Sigmoid colon (tissue), 7 donors: ENCODE measurements around the gene SLC15A5. TPM values are rescaled to one million over a fixed set of nuclear protein-coding genes. Genes with fewer than 3 reads are reported as not detected.

Source experiments
- DNase-seq: peaks from one replicate; pipeline ENCODE4 v3.0.0-alpha.2; 2019
- H3K27ac ChIP-seq, 4 donors: fragments of 200-600 bp; sonication (generic); one replicate each; pipeline ENCODE4 v1.5.1; 2016 to 2019; ENCODE audit warnings: mild to moderate bottlenecking in 1 of 4
- H3K27me3 ChIP-seq, 3 donors: fragments of 200-600 bp; sonication (generic); one replicate each; pipeline ENCODE4 v1.5.1; 2019; ENCODE audit warnings: mild to moderate bottlenecking in 1 of 3
- H3K36me3 ChIP-seq, 4 donors: fragments of 200-600 bp; sonication (generic); one replicate each; pipeline ENCODE4 v1.5.1; 2016 to 2019
- H3K4me1 ChIP-seq, 4 donors: fragments of 200-600 bp; sonication (generic); one replicate each; pipeline ENCODE4 v1.5.1; 2017 to 2019
- H3K4me3 ChIP-seq, 4 donors: fragments of 200-600 bp; sonication (generic); one replicate each; pipeline ENCODE4 v1.5.1; 2017 to 2019; ENCODE audit warnings: mild to moderate bottlenecking in 2 of 4, moderate library complexity in 1 of 4
- H3K9me3 ChIP-seq, 4 donors: fragments of 200-600 bp in 3 of 4; sonication (generic) in 3 of 4; one replicate each; pipeline versions ENCODE4 v1.5.1 to v1.6.1; 2013 to 2019
- EP300 ChIP-seq, 4 donors: sonication (generic); formaldehyde crosslinking; IDR thresholded peaks; one replicate each; pipeline ENCODE4 v1.6.1; 2017; ENCODE audit warnings: antibody characterized with exemption in 4 of 4
- POLR2A ChIP-seq, 2 donors: fragments of 450-650 bp; IDR thresholded peaks; one replicate each; pipeline ENCODE4 v1.6.1; 2016; ENCODE audit warnings: antibody characterized with exemption in 2 of 2, mild to moderate bottlenecking in 2 of 2, moderate library complexity in 2 of 2
- POLR2AphosphoS5 ChIP-seq, 4 donors: sonication (generic); formaldehyde crosslinking; IDR thresholded peaks; one replicate each; pipeline ENCODE4 v1.6.1; 2017; ENCODE audit warnings: antibody characterized with exemption in 4 of 4
- WGBS, 2 donors: extraction: QIAGEN DNeasy Blood & Tissue Kit; methylation state at CpG; one replicate each; pipeline ENCODE4 v1.1.7; 2013; 5-methylcytosine and 5-hydroxymethylcytosine counted together
- intact Hi-C: fragments of 100-400 bp; cut with DNase I; formaldehyde crosslinking; loops from one replicate; pipeline ENCODE4 v1.15.1; 2023
- polyA plus RNA-seq, 3 donors: library from polyadenylated mRNA; stranded (reverse); fragments of 200-250 nt; gene quantifications; one replicate each; pipeline ENCODE4 v1.2.3, GENCODE V29; 2013
- total RNA-seq, 4 donors: library from RNA; depleted of rRNA; stranded (reverse); fragments of >200 nt; gene quantifications; one replicate each; pipeline ENCODE4 v1.1.0, GENCODE V29; 2016
- TF ChIP-seq, protein P1 (sequence below), 4 experiments: fragments of 450-650 bp in 3 of 4; fragments of 200-600 bp in 1 of 4; IDR thresholded peaks; one replicate each; pipeline ENCODE4 v1.5.1; 2016 to 2019; ENCODE audit warnings: antibody characterized with exemption in 4 of 4, mild to moderate bottlenecking in 3 of 4, moderate library complexity in 2 of 4
- donor health status: healthy with polysubstance abuse.
- donor health status: Bipolar disorder and iron deficiency.
- donor health status: healthy.

Gene SLC15A5
- total and polyA plus RNA-seq, 7 donors = not detected

DNA sequence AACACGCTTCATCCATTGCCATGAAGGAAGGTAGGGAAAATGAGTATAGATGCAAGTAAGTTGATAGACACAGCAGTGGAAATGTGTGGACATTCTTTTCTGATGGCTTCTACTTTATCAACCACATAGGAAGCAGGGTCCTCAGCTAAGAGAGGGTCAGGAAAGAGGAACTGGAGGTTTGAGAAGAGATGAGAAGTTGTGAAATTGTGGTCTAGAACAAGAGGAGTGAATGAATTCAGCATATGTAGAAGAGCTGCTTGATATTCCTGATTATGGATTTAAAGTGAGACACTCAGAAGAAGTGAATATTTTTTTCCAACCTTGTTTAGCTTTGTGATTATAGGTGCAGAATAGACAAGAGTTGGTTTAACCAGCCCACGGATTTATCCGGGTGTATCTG is 128.5 kb downstream of the SLC15A5 start:
- 91 to 95% methylated on average over 3 of the region's 3 CpGs for WGBS, 2 donors
- intact Hi-C loops = no loop called here
- no peak for TF ChIP-seq POLR2AphosphoS5 (IDR thresholded peaks at IDR 0.05)
- TF ChIP-seq, protein P1, sequence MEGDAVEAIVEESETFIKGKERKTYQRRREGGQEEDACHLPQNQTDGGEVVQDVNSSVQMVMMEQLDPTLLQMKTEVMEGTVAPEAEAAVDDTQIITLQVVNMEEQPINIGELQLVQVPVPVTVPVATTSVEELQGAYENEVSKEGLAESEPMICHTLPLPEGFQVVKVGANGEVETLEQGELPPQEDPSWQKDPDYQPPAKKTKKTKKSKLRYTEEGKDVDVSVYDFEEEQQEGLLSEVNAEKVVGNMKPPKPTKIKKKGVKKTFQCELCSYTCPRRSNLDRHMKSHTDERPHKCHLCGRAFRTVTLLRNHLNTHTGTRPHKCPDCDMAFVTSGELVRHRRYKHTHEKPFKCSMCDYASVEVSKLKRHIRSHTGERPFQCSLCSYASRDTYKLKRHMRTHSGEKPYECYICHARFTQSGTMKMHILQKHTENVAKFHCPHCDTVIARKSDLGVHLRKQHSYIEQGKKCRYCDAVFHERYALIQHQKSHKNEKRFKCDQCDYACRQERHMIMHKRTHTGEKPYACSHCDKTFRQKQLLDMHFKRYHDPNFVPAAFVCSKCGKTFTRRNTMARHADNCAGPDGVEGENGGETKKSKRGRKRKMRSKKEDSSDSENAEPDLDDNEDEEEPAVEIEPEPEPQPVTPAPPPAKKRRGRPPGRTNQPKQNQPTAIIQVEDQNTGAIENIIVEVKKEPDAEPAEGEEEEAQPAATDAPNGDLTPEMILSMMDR (IDR thresholded peaks at IDR 0.05) = no peak
- TF ChIP-seq EP300 (IDR thresholded peaks at IDR 0.05) = no peak
- no peak for TF ChIP-seq POLR2A (IDR thresholded peaks at IDR 0.05)

More for the DNA sequence above, 128.5 kb downstream of the SLC15A5 start:
- Histone ChIP-seq H3K4me1 (peaks cover 0 to 14% (median 3%) of the 10 kb centered on the region in 4 donors), H3K27ac (no peak overlapping the region), H3K4me3 (no peak overlapping the region), H3K36me3 (no peaks in the 10 kb centered on the region), H3K9me3 (no peaks in the 10 kb centered on the region), H3K27me3 (no peaks in the 10 kb centered on the region)
- no peak for DNase-seq

Other genes starting within 250 kb of the SLC15A5 start
- 100 to 1,000 TPM in 1 of 4 donors, 10 to 100 TPM in 3; 39.6 to 156 (median 85.0) TPM for gene MGST1, start 70.0 kb upstream of the SLC15A5 start, total RNA-seq
- gene MGST1, start 70.0 kb upstream of the SLC15A5 start, polyA plus RNA-seq = 100 to 1,000 TPM; 192 to 407 (median 218) TPM